Body of pancreas (tissue), 4 donors: ENCODE measurements around the gene NTSR2.

Source experiments
- POLR2A ChIP-seq, 3 donors: fragments of 450-650 bp; IDR thresholded peaks; one replicate each; pipeline ENCODE4 v1.6.1; 2016; ENCODE audit warnings: antibody characterized with exemption in 3 of 3, mild to moderate bottlenecking in 2 of 3
- TF ChIP-seq, protein P1 (sequence below), 7 experiments: fragments of 450-650 bp in 4 of 7; fragments of 200-600 bp in 3 of 7; sonication (generic) in 3 of 7; IDR thresholded peaks; one replicate each; pipeline ENCODE4 v1.5.1; 2016 to 2019; ENCODE audit warnings: antibody characterized with exemption in 7 of 7

DNA sequence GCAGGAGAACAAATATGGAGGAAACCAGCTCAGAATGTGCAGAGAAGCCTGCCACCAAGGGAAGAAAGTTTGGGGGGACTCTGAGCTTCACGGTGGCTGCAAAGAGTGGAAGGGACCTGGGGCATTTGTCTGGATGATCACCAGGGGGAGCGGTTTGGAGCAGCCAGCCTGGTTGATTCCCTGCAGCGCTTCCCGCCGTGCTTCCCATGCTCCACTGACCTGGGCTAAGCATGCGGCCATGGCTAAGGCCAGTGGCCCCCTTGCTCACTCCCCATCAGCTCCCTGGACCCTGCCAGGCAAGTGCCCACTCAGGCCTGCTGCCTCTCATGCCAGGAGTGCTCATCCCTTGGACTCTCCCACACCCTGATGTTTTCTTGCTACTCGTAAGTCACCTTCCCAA, 27.0 kb downstream of the NTSR2 start:
- TF ChIP-seq, protein P1, sequence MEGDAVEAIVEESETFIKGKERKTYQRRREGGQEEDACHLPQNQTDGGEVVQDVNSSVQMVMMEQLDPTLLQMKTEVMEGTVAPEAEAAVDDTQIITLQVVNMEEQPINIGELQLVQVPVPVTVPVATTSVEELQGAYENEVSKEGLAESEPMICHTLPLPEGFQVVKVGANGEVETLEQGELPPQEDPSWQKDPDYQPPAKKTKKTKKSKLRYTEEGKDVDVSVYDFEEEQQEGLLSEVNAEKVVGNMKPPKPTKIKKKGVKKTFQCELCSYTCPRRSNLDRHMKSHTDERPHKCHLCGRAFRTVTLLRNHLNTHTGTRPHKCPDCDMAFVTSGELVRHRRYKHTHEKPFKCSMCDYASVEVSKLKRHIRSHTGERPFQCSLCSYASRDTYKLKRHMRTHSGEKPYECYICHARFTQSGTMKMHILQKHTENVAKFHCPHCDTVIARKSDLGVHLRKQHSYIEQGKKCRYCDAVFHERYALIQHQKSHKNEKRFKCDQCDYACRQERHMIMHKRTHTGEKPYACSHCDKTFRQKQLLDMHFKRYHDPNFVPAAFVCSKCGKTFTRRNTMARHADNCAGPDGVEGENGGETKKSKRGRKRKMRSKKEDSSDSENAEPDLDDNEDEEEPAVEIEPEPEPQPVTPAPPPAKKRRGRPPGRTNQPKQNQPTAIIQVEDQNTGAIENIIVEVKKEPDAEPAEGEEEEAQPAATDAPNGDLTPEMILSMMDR (IDR thresholded peaks at IDR 0.05): no peak
- no peak for TF ChIP-seq POLR2A (IDR thresholded peaks at IDR 0.05)
